RCC 7860 (cell line): Measurements from ENCODE around the gene LRRC27.

Experiments used
- DNase-seq: peaks from one replicate; pipeline ENCODE4 v3.0.0-alpha.2; 2015; ENCODE audit warnings: low spot score
- FAIRE-seq: peaks from 2 replicates; lab custom pipeline; 2012; peaks lifted over from hg19 to GRCh38; lab: Jason Lieb, UNC

Gene LRRC27

DNA sequence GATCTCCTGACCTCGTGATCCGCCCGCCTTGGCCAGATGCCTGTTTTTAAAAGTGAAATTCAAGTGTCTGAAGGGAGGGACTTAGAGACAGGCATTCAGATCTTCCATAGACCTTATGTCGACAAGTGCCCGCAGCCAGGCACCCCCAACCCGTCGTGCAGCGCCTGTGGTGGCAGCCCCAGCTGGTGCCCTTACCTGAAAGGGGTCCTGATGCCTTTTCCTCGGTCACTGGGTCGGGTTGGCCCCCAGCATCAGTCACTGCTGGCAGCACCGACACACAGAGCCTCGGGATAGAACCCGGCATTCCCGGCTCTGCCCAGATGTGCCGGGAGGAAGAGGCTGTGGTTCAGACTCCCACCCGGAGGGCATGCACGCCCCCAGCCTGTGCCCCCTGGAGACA lies 23.3 kb downstream of the LRRC27 start:
- no peak for FAIRE-seq
- no peak for DNase-seq

DNA sequence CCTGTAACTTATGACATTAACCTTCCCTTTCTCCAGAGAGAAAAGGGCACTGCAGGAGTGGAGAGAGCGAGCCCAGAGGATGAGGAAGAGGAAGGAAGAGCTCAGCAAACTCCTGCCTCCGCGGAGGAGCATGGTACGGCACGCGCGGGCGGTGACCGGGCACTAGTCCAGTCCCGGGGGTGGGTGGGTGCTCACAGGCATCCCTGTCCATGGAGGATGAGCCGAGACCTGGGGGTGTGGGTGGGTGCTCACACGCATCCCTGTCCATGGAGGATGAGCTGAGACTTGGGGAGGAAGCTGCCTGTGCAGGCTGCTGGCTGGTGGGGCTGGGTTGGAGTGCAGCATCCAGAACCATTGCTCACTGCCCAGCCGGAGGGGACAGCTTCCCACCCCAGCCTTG lies 23.8 kb downstream of the LRRC27 start:
- no peak for FAIRE-seq
- DNase-seq: no peak

DNA sequence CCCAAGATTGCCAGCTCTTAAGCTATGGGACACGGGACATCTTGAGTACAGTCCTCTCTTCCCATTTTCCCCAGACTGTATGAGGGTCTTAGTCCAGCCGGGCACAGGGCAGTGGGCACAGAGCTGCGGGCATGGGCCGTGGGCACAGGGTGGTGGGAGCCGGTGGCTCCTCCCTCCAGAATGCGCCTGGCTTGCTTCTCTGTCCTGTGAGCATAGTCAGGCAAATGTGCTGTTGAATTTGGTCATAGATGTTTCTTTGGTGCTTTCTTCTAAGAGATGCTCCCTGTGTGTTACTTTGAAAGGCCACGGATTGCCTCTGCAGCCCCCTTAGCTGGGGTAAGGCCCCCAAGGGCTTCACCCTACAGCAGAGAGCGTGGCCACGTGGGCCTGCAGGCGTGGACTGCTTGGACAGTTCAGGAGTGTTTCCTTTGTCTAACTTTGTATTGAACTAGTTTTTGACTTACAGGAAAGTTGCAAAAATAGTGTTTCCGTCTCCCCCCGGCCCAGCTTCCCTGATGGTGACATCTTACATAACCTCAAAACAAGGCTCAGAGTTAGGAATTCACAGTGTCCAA lies 24.7 kb downstream of the LRRC27 start:
- no peak for DNase-seq
- FAIRE-seq: no peak

DNA sequence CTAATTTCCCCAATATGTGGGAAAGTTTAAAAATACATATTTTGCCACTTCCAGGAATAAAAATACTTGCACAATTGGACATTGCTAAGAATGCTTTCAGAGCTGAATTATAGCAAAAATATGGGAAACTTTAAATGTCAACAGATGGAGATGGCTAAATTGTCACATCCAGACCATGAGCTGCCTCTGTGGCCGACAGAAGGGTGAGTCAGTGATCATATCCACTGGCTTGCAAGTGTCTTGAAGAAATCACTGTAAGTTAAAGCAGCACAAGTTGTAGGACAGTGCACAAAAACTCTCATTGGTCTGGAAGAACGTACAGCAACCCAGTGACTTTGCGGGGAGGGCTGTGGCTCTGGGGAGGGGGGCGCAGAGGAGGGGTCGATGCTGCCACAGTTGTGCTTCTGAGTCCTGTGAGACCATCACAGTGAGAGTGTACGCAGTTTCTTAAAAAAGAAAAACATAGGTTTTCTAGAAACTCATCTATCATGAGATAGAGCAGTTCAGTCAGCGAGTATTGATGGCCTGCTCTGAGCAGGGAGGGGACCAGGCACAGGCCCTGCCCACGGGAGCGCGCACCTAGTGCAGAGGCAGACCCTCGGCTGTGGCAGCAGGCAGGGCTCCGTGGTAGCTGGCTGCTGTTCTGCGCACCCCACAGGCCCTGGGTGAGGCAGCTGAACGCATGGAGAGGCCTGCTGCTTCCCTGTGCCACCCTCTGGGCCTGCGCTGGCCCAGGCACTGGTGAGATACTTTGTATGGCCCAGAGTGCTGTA lies 25.5 kb downstream of the LRRC27 start:
- FAIRE-seq: no peak
- DNase-seq: no peak

DNA sequence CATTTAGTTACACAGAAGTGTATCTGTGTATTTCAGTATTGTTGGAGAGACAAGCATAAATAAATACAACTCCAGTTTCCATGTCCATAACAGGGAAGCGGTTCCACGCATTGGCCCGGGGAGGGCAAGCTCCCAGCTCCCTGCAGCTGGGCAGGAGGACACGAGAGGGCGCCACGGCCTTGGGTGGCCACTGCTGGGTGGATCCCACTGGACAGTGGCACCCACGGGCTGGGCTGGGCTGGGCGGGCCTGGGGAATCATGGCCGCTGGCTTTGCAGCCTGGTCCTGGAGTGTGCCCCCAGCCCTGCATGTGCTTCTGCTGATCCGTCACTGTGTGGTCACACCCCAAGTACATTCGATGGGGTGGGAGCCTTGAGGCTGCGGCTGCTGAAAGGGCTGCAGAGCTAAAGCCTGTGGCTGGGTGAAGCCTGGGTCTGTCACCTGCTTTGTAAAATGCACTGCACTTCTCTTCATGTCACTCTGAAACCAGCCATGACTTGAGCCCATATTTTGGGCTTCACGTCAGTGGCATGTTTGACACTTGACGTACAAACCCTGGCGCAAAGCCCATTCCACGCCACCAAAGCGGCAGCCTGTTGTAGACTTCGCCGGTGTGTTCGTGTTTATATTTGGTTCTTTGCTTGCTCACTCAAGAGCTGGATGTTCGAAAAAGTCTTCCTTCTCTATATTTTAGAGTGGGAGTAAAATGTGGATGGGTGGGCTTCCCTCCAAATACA lies 27.5 kb downstream of the LRRC27 start:
- DNase-seq (no peak), FAIRE-seq (no peak)

DNA sequence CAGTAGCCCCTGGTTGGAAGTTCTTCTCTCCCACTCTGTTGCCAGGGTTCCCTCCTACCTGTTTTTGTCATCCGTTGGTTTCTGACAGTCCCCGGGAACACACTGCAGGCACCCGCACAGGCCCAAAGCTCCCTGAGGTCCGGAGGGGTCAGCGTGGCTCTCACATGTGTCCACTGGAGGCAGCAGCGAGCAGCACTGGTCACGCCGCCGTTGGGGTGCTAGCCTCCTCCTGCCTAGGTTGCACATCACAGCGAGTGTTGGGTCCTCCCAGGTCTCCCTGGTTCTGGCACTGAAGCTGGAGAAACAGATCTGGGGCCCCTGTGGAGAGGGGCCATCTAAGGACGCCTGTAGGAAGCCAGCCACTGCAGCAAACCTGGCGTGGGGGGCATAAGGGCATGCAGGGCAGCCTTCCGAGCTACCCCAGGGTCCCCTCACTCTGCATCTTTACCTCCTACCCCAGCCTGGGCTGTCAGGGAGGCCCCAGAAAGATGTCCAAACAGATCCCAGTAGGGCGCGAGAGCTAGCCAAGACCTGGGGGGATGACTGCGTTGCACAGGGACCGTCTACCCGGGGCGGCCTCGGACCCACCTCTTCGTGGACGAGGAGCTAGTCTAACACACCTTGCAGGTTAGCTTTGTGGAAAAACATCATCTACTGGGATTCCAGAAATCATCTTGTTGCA lies 28.9 kb downstream of the LRRC27 start:
- FAIRE-seq (no peak), DNase-seq (no peak)

DNA sequence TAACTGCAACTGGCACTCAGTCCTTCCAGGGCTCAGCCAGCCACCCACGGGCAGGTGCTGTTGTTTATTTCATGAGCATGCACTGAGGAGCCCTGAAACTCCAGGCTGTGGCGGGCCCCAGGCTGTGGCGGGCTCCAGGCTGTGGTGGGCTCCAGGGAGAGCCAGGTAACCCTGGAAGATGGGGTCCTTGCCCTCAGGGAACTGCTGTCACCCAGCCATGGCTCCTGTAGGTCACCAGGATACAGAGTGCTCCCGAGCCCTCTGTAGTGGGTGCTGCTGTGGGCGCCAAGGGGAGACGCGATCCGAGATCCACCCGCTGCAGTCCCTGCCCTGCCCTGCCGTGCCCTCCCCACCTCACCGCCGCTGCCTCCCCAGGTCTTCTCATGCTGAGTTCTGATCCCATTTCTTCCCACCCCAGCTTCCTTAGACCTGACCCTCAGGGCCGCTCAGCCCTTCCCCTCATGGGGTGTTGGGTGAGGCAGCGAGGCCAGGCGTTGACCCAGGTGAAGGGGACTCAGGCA lies 29.6 kb downstream of the LRRC27 start:
- DNase-seq (no peak), FAIRE-seq (no peak)

DNA sequence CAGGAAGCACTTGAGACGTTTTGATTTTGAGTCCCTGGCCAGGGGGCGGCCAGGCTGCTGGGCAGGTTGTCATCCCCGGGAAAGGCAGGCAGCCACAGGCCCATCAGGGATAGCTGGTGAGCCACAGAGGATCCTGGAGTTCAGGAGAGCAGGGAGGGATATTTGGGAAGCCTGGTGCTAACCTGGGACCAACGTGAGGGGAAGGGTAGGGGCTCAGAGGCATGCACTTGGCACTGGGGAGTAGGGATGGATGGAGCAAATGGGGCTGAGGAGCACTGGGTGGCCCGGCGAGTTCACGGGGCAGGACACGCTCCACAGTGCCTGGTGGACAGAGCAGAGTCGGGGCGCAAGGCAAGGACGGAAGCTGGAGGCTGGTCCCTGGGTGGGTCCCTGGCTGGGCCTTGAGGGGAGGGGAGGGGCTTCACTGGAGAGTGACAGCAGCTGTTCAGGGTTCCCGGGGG lies 30.2 kb downstream of the LRRC27 start:
- DNase-seq (no peak), FAIRE-seq (no peak)

DNA sequence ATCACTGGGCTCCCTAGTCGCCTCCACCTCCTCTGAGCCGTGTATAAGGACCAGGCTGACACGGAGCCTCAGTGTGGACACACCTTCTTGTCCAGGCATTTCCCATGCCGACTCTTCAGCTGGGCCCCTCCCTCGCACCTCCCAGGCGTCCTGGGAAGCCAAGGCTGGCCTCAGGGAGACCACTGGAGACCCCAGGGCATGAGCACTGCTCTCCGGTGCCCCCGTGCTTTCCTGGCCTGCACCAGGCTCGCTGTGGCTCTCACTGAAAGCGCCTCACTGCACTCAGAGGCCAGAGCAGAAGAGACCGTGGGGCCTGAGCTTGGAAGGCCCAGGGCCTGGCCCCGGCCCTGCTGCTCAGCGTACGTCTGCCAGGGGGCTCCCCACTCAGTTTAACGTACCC lies 31.4 kb downstream of the LRRC27 start:
- DNase-seq: no peak
- no peak for FAIRE-seq

DNA sequence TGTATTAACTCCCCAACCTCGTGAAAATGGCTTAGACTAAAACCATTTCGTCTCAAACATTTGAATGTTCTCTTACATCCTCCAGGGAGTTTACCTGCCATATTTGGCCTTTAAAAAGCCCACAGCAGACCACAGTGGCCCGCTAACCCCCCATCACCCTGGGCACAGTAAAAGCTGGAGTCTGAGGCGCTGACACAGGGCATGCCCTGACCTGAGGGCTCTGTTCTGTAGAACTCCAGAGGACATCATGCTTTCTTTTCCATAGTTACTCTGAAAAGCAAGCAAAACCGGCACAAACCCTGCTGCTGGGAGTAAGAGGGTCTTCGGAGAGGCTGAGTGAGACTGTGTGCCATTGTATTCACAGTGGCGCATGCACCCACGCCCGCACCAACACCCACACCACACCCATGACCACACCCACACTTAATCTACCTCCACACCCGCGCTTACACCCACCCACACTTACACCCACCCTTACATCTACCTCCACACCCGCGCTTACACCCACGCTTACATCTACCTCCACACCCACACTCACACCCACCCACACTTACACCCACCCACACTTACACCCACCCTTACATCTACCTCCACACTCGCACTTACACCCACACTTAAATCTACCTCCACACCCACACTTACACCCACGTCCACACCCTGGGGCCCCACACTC lies 32.1 kb downstream of the LRRC27 start:
- FAIRE-seq (no peak), DNase-seq (no peak)

DNA sequence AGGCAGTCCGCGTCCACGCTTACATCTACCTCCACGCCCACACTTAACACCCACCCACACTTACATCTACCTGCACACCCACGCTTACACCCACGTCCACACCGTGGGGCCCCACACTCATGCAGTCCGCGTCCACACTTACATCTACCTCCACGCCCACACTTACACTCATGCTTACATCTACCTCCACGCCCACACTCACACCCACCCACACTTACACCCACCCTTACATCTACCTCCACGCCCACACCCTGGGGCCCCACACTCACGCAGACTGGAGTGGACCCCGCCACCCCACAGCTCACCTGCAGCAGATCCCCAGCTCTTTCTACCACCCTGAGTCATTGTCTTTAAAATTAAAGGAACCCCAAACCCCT lies 32.6 kb downstream of the LRRC27 start:
- no peak for FAIRE-seq

DNA sequence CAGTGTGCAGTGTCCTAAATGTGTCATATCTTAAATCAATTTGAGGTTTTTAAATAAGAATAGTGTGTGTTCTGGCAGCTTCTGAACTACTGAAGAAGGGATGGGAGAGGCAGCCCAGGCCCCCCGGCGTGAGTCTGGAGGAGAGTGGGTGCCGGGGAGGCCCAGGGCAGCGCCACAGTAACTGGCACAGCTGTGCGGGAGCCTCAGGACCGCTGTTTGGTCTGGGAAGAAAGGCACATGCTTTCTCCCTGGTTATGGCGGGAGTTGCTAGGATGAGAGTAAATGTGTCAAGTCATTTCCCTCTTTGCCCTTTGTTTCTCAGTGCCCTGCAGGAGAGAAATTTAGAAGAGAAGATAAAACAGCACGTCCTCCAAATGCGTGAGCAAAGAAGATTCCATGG lies 33.1 kb downstream of the LRRC27 start:
- DNase-seq (no peak), FAIRE-seq (no peak)

More for the DNA sequence above, 32.6 kb downstream of the LRRC27 start:
- no peak for DNase-seq

DNA sequence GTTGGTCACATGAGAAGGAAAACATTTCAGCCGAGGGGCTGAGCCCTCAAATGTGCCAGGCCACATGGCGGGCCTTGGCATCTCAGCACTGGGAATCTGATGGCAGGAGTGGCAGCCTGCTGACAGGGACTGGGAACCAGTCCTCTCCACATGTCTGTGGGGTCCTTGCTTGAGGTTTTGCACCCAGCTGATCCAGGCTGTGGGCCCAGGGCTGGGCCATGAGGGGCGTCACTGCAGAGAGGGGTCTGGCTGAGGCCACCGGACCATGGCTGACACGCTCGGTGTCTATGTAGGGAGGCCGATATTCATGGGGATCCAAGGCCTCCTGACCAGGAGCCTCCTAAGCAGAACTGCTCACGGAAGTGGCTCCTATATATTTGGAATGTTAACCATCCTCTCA lies 34.0 kb downstream of the LRRC27 start:
- FAIRE-seq: no peak

DNA sequence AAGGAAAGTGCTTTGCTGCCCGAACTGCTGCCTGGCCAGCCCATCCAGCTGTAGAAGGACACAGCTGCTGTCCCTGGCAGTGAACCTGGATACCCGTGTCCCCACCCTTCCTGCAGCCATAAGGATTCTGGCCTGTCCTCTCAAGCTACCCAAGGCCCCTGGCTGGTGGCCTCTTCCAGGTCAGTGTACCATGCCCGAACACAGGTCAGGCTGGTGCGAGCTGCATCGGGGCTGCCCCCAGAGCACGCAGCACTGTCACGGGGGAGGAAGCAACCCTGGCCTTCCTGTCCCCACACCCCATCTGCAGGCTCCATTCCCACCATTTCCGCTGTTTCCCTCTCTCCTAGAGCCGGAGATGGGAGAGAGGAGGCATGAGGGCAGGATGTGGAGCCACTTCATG lies 34.5 kb downstream of the LRRC27 start:
- DNase-seq: no peak
- no peak for FAIRE-seq

More for the DNA sequence above, 34.0 kb downstream of the LRRC27 start:
- no peak for DNase-seq

DNA sequence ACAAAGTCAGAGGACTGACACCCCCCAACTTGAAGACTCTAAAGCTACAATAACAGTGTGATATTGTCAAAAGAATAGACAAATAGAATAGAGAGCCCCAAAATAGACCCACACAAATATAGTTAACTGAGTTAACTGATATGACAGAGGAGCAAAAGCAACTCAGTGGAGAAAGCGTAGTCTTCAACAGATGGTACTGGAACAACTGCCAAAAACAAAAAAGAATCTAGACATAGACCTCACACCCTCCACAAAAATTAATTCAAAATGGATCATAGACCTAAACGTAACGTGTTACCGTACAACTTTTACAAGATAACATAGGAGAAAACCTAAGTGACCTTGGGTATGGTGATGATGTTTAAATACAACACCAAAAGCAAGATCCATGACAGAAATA lies 36.4 kb downstream of the LRRC27 start:
- DNase-seq (no peak), FAIRE-seq (no peak)

DNA sequence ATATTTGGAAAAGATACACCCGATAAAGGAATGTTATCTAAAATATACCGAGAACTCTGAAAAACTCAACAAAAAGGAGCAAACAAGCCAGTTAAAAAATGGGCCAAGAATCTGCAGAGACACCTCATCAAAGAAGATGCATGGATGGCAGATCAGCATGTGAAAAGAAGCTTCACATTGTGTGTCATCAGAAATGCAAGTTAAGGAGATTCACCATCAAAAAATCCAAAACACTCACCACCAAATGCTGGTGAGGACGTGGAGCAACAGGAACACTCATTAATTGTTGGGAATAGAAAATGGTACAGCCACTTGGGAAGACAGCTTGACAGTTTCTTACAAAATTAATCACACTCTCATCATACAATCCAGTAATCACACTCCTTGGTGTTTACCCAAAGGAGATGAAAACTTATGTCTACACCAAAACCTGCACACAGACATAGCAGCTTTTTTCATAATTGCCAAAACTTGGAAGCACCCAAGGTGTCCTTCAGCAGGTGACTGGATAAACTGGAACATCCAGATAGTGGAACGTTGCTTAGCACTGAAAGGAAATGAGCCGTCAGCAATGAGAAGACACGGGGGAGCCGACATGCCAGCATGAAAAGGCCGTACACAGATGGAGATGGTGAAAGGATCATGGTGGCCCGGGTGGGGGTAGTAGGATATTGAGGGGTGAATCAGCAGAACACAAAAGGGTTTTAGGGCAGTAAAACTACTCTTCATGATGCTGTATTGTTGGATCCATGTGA lies 37.1 kb downstream of the LRRC27 start:
- FAIRE-seq (no peak), DNase-seq (no peak)

DNA sequence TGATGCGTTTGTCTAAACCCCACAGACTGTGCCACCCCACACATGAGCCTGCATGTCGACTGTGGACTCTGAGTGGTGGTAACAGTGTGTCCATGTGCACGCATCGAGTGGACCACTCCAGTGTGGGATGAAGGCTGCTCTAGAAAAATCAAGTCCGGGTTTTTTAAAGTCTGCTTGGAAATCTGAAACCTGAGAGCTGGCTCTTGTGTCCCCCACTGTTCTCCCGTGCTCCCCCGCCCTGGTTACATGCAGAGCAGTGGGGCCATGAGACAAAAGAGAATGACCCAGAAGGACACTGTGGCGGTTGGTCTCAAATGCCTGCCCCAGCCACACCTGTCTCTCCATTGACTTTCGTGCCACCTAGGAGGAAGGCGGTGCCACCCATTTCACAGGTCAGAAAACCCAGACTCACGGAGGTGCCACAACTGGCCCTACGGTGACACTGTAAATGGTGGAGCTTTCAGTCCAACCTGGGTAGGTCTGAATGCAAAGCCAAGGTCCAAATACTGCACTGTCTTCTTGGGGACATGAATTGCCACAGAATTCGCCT lies 37.7 kb downstream of the LRRC27 start:
- DNase-seq (no peak), FAIRE-seq (no peak)

DNA sequence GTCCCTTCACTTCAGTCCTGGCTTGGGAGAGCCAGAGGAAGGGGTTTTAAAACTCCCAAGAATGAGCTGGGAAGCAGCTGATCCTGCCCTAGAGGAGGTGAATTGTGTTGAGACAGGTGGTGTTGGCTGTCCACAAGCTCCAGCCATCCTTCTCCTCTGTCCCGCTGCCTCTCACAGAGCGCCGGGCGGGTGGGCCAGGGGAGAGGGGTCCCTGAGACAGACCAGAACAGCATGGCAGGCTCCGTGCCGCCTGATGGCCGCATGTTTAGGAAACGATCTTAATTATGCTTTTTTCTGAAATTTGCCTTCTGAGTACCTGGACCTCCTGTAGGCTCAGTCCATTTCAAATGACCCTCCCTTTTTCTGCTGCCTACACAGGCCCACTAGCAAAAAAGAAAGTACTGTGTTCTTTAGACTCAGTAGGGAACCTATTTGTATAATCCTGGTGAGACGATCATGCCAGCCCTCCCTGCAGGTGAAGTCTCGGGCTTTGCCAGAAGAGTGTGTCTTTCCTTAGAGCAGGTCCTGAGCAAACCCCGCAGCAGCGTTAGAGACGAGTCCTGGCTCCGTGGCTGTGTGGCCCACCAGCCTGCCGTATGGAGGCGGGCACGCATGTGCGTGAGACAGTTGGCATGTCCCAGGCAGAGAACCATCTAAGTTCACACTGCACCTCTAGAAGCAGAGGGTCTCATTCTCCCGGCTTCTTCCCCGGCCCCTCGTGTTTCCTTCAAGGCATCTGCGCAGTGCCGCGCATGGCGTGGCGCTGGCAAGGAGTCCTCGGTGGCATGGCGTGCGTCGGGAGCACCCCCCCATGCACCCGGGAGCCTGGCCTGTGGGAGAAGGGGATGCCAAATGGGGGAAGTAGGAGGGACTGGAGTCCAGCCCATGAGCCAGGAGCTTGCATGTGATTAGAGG lies 38.7 kb downstream of the LRRC27 start:
- DNase-seq (no peak), FAIRE-seq (no peak)

DNA sequence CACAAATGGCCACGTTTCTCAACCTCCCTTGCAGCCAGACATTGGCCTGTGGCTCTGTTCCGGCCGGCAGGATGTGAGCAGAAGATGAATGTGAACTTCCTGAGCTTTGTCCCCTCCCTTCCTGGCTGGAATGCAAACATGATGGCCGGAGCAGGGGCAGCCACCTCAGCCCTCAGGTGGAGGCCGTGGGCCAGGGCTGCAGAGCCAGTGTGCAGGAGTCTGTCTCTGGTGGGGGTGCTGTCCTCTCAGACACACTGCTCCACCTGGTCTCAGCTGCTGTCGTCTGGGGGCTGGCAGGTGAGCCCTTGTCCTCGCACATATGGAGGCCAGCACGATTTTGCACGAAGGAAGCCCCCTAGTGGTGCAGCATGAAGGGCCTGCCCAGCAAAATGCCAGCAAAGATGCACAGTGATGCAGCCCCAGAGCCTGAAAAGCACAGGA lies 39.7 kb downstream of the LRRC27 start:
- FAIRE-seq: no peak
- no peak for DNase-seq
